HepG2 (cell line): Measurements from ENCODE around the gene BMI1. TPM values are rescaled to one million over a fixed set of nuclear protein-coding genes. Genes with fewer than 3 reads are reported as not detected.

Experiments
- ATAC-seq: fragments of 200-7000 bp; cut with Tn5 transposase; 3 replicates; pipeline ENCODE4 v1.9.1; 2020; ENCODE audit warnings: mild to moderate bottlenecking, moderate library complexity
- BruUV-seq: library from RNA; stranded (reverse); fragments of 400-500 nt; replicated peaks from 2 replicates; lab custom pipeline; 2021; lab: Mats Ljungman, UMichigan
- CTCF ChIA-PET: fragments of 300-600 bp; formaldehyde crosslinking; extraction: SDS; loops from one replicate; lab custom pipeline; 2021; ENCODE audit warnings: low total read pairs, inconsistent platforms, low intra/inter-chr PET ratio; lab: Yijun Ruan, JAX
- POLR2A ChIA-PET: fragments of 350-600 bp; sonication (Branson Sonifier 250); formaldehyde crosslinking; loops from one replicate; lab custom pipeline; 2020; ENCODE audit warnings: antibody characterized with exemption, inconsistent platforms; lab: Yijun Ruan, JAX
- DNase-seq: peaks from one replicate; pipeline ENCODE4 v3.0.0-alpha.2; 2015; ENCODE audit warnings: low spot score
- FAIRE-seq: peaks from 3 replicates; lab custom pipeline; 2011; peaks lifted over from hg19 to GRCh38; lab: Jason Lieb, UNC
- H2AFZ ChIP-seq: one replicate; pipeline ENCODE4 v1.6.1; 2011; ENCODE audit warnings: low read length, inconsistent platforms
- H3K27ac ChIP-seq: fragments of 300-600 bp; 3 replicates; pipeline ENCODE4 v1.8.0; 2011; ENCODE audit warnings: mixed run types, mild to moderate bottlenecking, mixed read lengths, low read length, inconsistent platforms; ENCODE audit not compliant: insufficient read depth; ENCODE audit errors: extremely low read length
- H3K27me3 ChIP-seq, 2 experiments: fragments of 200-600 bp in 1 of 2; 2 replicates in 1 of 2; 3 replicates in 1 of 2; pipeline versions ENCODE4 v1.6.0 to v1.8.0; 2011; ENCODE audit warnings: low read length in 2 of 2, mild to moderate bottlenecking in 2 of 2, moderate library complexity in 2 of 2, inconsistent platforms in 1 of 2; ENCODE audit not compliant: insufficient read depth in 2 of 2, control insufficient read depth in 1 of 2
- H3K36me3 ChIP-seq, 2 experiments: fragments of 200-600 bp in 1 of 2; replicated peaks in 1 of 2; 2 replicates in 1 of 2; 3 replicates in 1 of 2; pipeline versions ENCODE4 v1.5.1 to v1.8.0; 2011; ENCODE audit warnings: low read length in 2 of 2, inconsistent platforms in 1 of 2; ENCODE audit not compliant: insufficient read depth in 2 of 2, control insufficient read depth in 1 of 2
- H3K4me1 ChIP-seq: 2 replicates; pipeline ENCODE4 v1.5.1; 2012; ENCODE audit warnings: low read length, inconsistent platforms; ENCODE audit not compliant: insufficient read depth
- H3K4me2 ChIP-seq: 2 replicates; pipeline ENCODE4 v1.6.0; 2011; ENCODE audit warnings: low read depth, low read length, inconsistent platforms
- H3K4me3 ChIP-seq, 3 experiments: fragments of 200-600 bp in 1 of 3; sonication (generic), shearing (Covaris generic) in 1 of 3; replicated peaks in 1 of 3; 2 replicates each; pipeline ENCODE4 v1.5.1; 2011 to 2016; ENCODE audit warnings: low read length in 3 of 3, inconsistent platforms in 2 of 3, low read depth in 2 of 3, mild to moderate bottlenecking in 2 of 3, control low read depth in 1 of 3, mixed read lengths in 1 of 3; ENCODE audit not compliant: insufficient read depth in 1 of 3
- H3K79me2 ChIP-seq: one replicate; pipeline ENCODE4 v1.6.1; 2011; ENCODE audit warnings: low read length, inconsistent platforms; ENCODE audit not compliant: insufficient read depth
- H3K9ac ChIP-seq: 2 replicates; pipeline ENCODE4 v1.6.0; 2011; ENCODE audit warnings: mild to moderate bottlenecking, low read depth, low read length, inconsistent platforms; ENCODE audit not compliant: insufficient read depth
- H3K9me3 ChIP-seq: 2 replicates; pipeline ENCODE4 v1.5.1; 2012; ENCODE audit warnings: mild to moderate bottlenecking, low read length
- H4K20me1 ChIP-seq: 2 replicates; pipeline ENCODE4 v1.6.0; 2011; ENCODE audit warnings: inconsistent platforms, mild to moderate bottlenecking, low read length, moderate library complexity; ENCODE audit not compliant: insufficient read depth
- AGO1 ChIP-seq: fragments of 200-400 bp; formaldehyde crosslinking; IDR thresholded peaks from 2 replicates; pipeline ENCODE4 v1.6.1; 2017; ENCODE audit warnings: mild to moderate bottlenecking, low read depth, low read length, moderate library complexity; ENCODE audit not compliant: poor library complexity, severe bottlenecking
- ETV6 ChIP-seq: sonication (generic); formaldehyde crosslinking; conservative IDR thresholded peaks from 2 replicates; pipeline ENCODE4 v1.4.0; 2020; ENCODE audit warnings: missing genetic modification reagents
- FOXP4 ChIP-seq: sonication (generic); formaldehyde crosslinking; IDR thresholded peaks from 2 replicates; pipeline ENCODE4 v1.4.0; 2020; ENCODE audit warnings: missing genetic modification reagents
- HNF1B ChIP-seq: sonication (generic); formaldehyde crosslinking; IDR thresholded peaks from 2 replicates; pipeline ENCODE4 v1.5.1; 2020; ENCODE audit warnings: mild to moderate bottlenecking, moderate library complexity, missing genetic modification reagents
- NFE2 ChIP-seq: sonication (generic); formaldehyde crosslinking; IDR thresholded peaks from 2 replicates; pipeline ENCODE4 v1.4.0; 2020; ENCODE audit warnings: missing genetic modification reagents
- ONECUT2 ChIP-seq: sonication (generic); formaldehyde crosslinking; IDR thresholded peaks from 2 replicates; pipeline ENCODE4 v1.4.0; 2020; ENCODE audit warnings: missing genetic modification reagents
- REXO4 ChIP-seq: sonication (generic); formaldehyde crosslinking; IDR thresholded peaks from 2 replicates; pipeline ENCODE4 v1.8.0; 2022; ENCODE audit warnings: missing genetic modification reagents, mild to moderate bottlenecking, borderline replicate concordance
- SKI ChIP-seq: fragments of 450-650 bp; IDR thresholded peaks from one replicate; pipeline ENCODE4 v1.6.1; 2018; ENCODE audit warnings: mild to moderate bottlenecking; ENCODE audit not compliant: partially characterized antibody
- TCF12 ChIP-seq, 2 experiments: fragments of 450-650 bp in 1 of 2; sonication (generic) in 1 of 2; formaldehyde crosslinking in 1 of 2; IDR thresholded peaks; 2 replicates each; pipeline versions ENCODE4 v1.6.1 to v1.8.0; 2017 to 2022; ENCODE audit warnings: antibody characterized with exemption in 1 of 2, mild to moderate bottlenecking in 1 of 2, missing genetic modification reagents in 1 of 2, moderate library complexity in 1 of 2
- ZBTB20 ChIP-seq: sonication (generic); formaldehyde crosslinking; IDR thresholded peaks from 2 replicates; pipeline ENCODE4 v1.8.1; 2023; ENCODE audit warnings: missing genetic modification reagents, low read depth, mild to moderate bottlenecking, borderline replicate concordance
- ZFP36L2 ChIP-seq: sonication (generic); formaldehyde crosslinking; IDR thresholded peaks from 2 replicates; pipeline ENCODE4 v1.4.0; 2020; ENCODE audit warnings: missing genetic modification reagents
- ZMYM4 ChIP-seq: sonication (generic); formaldehyde crosslinking; IDR thresholded peaks from 2 replicates; pipeline ENCODE4 v1.8.1; 2023; ENCODE audit warnings: mild to moderate bottlenecking, missing genetic modification reagents
- ZNF282 ChIP-seq: fragments of 450-650 bp; IDR thresholded peaks from 2 replicates; pipeline ENCODE4 v1.6.1; 2018; ENCODE audit not compliant: partially characterized antibody
- ZNF550 ChIP-seq: sonication (generic); formaldehyde crosslinking; IDR thresholded peaks from 2 replicates; pipeline ENCODE4 v1.4.0; 2020; ENCODE audit warnings: mild to moderate bottlenecking, missing genetic modification reagents, borderline replicate concordance
- ZNF616 ChIP-seq: sonication (generic); formaldehyde crosslinking; IDR thresholded peaks from 2 replicates; pipeline ENCODE4 v1.5.0; 2020; ENCODE audit warnings: low read depth, mild to moderate bottlenecking, missing genetic modification reagents
- ZNF746 ChIP-seq: sonication (generic); formaldehyde crosslinking; IDR thresholded peaks from 2 replicates; pipeline ENCODE4 v1.8.0; 2022; ENCODE audit warnings: mild to moderate bottlenecking, missing genetic modification reagents
- WGBS: methylation state at CpG from one replicate; pipeline ENCODE4 v1.1.6; 2017; ENCODE audit warnings: low lambda C conversion rate; 5-methylcytosine and 5-hydroxymethylcytosine counted together
- in situ Hi-C: cut with HindIII; loops from 2 replicates; pipeline ENCODE4 v1.10.0; 2017; ENCODE audit warnings: low pct_unique_long_range_greater_than_20kb; ENCODE audit not compliant: extremely low pct_ligation_motif_present
- intact Hi-C: fragments of 100-400 bp; cut with micrococcal nuclease; formaldehyde crosslinking; loops from one replicate; pipeline ENCODE4 v1.10.0; 2022; ENCODE audit not compliant: unreplicated experiment
- polyA plus RNA-seq, 8 experiments: library from polyadenylated mRNA; depleted of rRNA in 3 of 8; stranded (reverse) in 7 of 8; unstranded in 1 of 8; fragments of >200 nt; fragmentation: Illumina TruSeq in 4 of 8; extraction: Trizol in 4 of 8; gene quantifications; 2 replicates each; pipeline versions ENCODE4 v1.2.1 to v1.2.3, GENCODE V29; 2011 to 2016; ENCODE audit warnings: low read depth in 4 of 8, missing spikeins in 1 of 8, mixed read lengths in 1 of 8; ENCODE audit not compliant: insufficient read depth in 1 of 8
- total RNA-seq, 5 experiments: library from RNA; depleted of rRNA; stranded (reverse); fragments of >200 nt; fragmentation: Illumina TruSeq; extraction: Trizol; gene quantifications; 2 replicates each; pipeline ENCODE4 v1.2.3, GENCODE V29; 2016; ENCODE audit warnings: low read depth in 1 of 5

BMI1 gene
- total and polyA plus RNA-seq, 2 of the 13 experiments (the other 11 are each of a cell fraction or from before 2014, with no cell fraction given): 30.5 to 44.0 TPM

GRCh38 chr10:22374489-22375126 is 53.7 kb downstream of the BMI1 start:
- intact Hi-C loops (no loop called here), in situ Hi-C loops (no loop called here)
- no peaks in the 10 kb centered on the region for H3K4me1 ChIP-seq
- DNase-seq (no peak), FAIRE-seq (no peak), ATAC-seq (no peak)
- H3K79me2 ChIP-seq: no peaks in the 10 kb centered on the region
- no peak overlapping the region for H2AFZ ChIP-seq
- TF ChIP-seq ZFP36L2 (CRISPR knock-in tag) (no peak), HNF1B (CRISPR knock-in tag) (no peak), ZNF282 (no peak), ONECUT2 (no peak), ZNF746 (CRISPR knock-in tag) (no peak), ZMYM4 (no peak), SKI (no peak), NFE2 (CRISPR knock-in tag) (no peak), FOXP4 (CRISPR knock-in tag) (no peak), ETV6 (CRISPR knock-in tag) (no peak), ZNF616 (CRISPR knock-in tag) (no peak), TCF12 (IDR thresholded peaks at IDR 0.05) (no peak), TCF12 (CRISPR knock-in tag; IDR thresholded peaks at IDR 0.05) (no peak), AGO1 (no peak), REXO4 (no peak), ZNF550 (CRISPR knock-in tag) (no peak), ZBTB20 (no peak)
- H4K20me1 ChIP-seq: no peaks in the 10 kb centered on the region
- H3K27ac ChIP-seq: no peak overlapping the region
- no peaks in the 10 kb centered on the region for H3K9me3 ChIP-seq
- H3K9ac ChIP-seq: no peak overlapping the region
- H3K4me2 ChIP-seq: no peak overlapping the region
- no peaks in the 10 kb centered on the region for H3K36me3 ChIP-seq
- 4% methylated on average over 3 of the region's 3 CpGs for WGBS
- ChIA-PET CTCF (no interaction called here), POLR2A (no interaction called here)
- BruUV-seq: no TSS peak
- H3K4me3 ChIP-seq: no peak overlapping the region
- H3K27me3 ChIP-seq: no peaks in the 10 kb centered on the region
